Body of pancreas (tissue), 4 donors: ENCODE measurements around the gene ESF1.

ENCODE experiments used
- POLR2A ChIP-seq, 3 donors: fragments of 450-650 bp; IDR thresholded peaks; one replicate each; pipeline ENCODE4 v1.6.1; 2016; ENCODE audit warnings: antibody characterized with exemption in 3 of 3, mild to moderate bottlenecking in 2 of 3
- TF ChIP-seq, protein P1 (sequence below), 7 experiments: fragments of 450-650 bp in 4 of 7; fragments of 200-600 bp in 3 of 7; sonication (generic) in 3 of 7; IDR thresholded peaks; one replicate each; pipeline ENCODE4 v1.5.1; 2016 to 2019; ENCODE audit warnings: antibody characterized with exemption in 7 of 7

DNA sequence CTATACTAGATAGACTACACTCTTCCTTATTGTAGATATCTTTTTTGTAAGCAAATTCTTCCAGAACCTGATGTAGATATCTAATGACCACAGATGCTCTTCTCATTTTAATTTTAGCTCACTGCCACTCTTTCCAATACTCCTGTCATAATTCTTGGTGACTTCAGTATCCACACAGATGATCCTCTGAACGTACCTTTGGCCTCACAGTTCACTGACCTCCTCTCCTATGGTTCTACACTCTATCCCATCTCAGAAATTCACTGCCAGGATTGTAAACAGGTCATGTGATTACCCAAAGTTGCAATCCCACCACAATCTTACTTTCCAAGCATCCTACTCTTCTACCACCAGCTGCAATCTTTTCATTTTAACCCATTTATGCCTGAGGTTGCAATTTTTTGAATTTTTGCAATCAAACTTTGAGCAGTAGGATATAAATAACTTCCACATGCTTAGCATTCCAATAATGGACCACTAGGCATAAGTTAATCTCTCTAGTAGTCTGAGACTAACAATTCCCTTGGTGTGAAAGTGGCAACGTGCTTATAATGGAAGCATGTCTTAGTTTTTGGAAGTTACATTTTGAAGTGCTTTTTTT is 31.2 kb downstream of the ESF1 start:
- TF ChIP-seq POLR2A (IDR thresholded peaks at IDR 0.05) = no peak
- TF ChIP-seq, protein P1, sequence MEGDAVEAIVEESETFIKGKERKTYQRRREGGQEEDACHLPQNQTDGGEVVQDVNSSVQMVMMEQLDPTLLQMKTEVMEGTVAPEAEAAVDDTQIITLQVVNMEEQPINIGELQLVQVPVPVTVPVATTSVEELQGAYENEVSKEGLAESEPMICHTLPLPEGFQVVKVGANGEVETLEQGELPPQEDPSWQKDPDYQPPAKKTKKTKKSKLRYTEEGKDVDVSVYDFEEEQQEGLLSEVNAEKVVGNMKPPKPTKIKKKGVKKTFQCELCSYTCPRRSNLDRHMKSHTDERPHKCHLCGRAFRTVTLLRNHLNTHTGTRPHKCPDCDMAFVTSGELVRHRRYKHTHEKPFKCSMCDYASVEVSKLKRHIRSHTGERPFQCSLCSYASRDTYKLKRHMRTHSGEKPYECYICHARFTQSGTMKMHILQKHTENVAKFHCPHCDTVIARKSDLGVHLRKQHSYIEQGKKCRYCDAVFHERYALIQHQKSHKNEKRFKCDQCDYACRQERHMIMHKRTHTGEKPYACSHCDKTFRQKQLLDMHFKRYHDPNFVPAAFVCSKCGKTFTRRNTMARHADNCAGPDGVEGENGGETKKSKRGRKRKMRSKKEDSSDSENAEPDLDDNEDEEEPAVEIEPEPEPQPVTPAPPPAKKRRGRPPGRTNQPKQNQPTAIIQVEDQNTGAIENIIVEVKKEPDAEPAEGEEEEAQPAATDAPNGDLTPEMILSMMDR (IDR thresholded peaks at IDR 0.05) = no peak
